Vagina (tissue), 2 donors: Measurements from ENCODE around the gene ARHGAP6. TPM values are rescaled to one million over a fixed set of nuclear protein-coding genes. Genes with fewer than 3 reads are reported as not detected.

Experiments
- DNase-seq, 2 donors: peaks; one replicate each; pipeline ENCODE4 v3.0.0-alpha.2; 2017; ENCODE audit errors: extremely low spot score in 2 of 2
- H3K27ac ChIP-seq: fragments of 200-600 bp; sonication (generic); one replicate; pipeline ENCODE4 v1.5.1; 2019
- H3K27me3 ChIP-seq: fragments of 200-600 bp; sonication (generic); one replicate; pipeline ENCODE4 v1.5.1; 2019
- H3K36me3 ChIP-seq, 2 donors: fragments of 200-600 bp; sonication (generic); one replicate each; pipeline ENCODE4 v1.5.1; 2017 to 2019
- H3K4me1 ChIP-seq: fragments of 200-600 bp; sonication (generic); one replicate; pipeline ENCODE4 v1.5.1; 2019
- H3K4me3 ChIP-seq, 2 donors: fragments of 200-600 bp; sonication (generic); 1 replicate in 1 of 2; 2 replicates in 1 of 2; pipeline ENCODE4 v1.5.1; 2016 to 2019
- H3K9me3 ChIP-seq: fragments of 200-600 bp; sonication (generic); one replicate; pipeline ENCODE4 v1.5.1; 2019
- POLR2A ChIP-seq, 2 donors: fragments of 450-650 bp; IDR thresholded peaks; one replicate each; pipeline ENCODE4 v1.6.1; 2017; ENCODE audit warnings: antibody characterized with exemption in 2 of 2, mild to moderate bottlenecking in 2 of 2, moderate library complexity in 2 of 2
- POLR2AphosphoS5 ChIP-seq, 2 donors: sonication (generic); formaldehyde crosslinking; IDR thresholded peaks; one replicate each; pipeline ENCODE4 v1.9.0; 2017; ENCODE audit warnings: antibody characterized with exemption in 2 of 2, mild to moderate bottlenecking in 2 of 2, low read depth in 1 of 2; ENCODE audit not compliant: insufficient read depth in 1 of 2
- intact Hi-C: fragments of 100-400 bp; cut with DNase I; formaldehyde crosslinking; loops from one replicate; pipeline ENCODE4 v1.15.1; 2023
- total RNA-seq: library from RNA; depleted of rRNA; stranded (reverse); fragments of >200 nt; gene quantifications from one replicate; pipeline ENCODE4 v1.2.3, GENCODE V29; 2016
- TF ChIP-seq, protein P1 (sequence below), 3 experiments: fragments of 450-650 bp in 2 of 3; fragments of 200-600 bp in 1 of 3; sonication (generic) in 1 of 3; IDR thresholded peaks; one replicate each; pipeline ENCODE4 v1.5.1; 2017 to 2019; ENCODE audit warnings: antibody characterized with exemption in 3 of 3, mild to moderate bottlenecking in 2 of 3, moderate library complexity in 2 of 3

ARHGAP6 gene
- total RNA-seq, 1 donor from 2014 or later = 15.7 TPM

DNA sequence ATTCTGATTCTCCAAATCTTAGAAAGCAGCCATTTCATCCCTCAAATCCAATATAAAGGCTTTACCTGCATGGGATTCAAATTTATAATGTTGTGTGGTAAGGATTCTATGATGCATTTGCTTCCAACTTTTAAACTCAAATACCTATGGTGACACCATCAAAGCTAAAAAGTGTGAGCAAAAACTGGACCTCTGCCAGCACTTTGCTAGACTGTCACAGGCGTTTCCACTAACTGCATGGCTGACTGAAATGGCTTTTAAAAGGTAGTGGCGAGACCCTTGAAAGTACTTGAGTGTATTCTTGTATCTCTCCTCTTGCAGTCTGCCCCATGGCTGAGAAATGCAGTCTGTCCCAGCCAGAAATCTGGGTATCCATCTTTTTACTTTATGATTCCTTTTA is 203.1 kb downstream of the ARHGAP6 start:
- intact Hi-C loops = no loop called here
- Histone ChIP-seq H3K27ac (no peak overlapping the region), H3K27me3 (no peaks in the 10 kb centered on the region), H3K4me1 (no peaks in the 10 kb centered on the region), H3K4me3 (no peak overlapping the region), H3K9me3 (no peaks in the 10 kb centered on the region), H3K36me3 (no peaks in the 10 kb centered on the region)
- no peak for DNase-seq
- TF ChIP-seq POLR2A (IDR thresholded peaks at IDR 0.05) = no peak
- no peak for TF ChIP-seq POLR2AphosphoS5 (IDR thresholded peaks at IDR 0.05; ENCODE audit: insufficient read depth in 1 of 2, low read depth in 1 of 2)
- TF ChIP-seq, protein P1, sequence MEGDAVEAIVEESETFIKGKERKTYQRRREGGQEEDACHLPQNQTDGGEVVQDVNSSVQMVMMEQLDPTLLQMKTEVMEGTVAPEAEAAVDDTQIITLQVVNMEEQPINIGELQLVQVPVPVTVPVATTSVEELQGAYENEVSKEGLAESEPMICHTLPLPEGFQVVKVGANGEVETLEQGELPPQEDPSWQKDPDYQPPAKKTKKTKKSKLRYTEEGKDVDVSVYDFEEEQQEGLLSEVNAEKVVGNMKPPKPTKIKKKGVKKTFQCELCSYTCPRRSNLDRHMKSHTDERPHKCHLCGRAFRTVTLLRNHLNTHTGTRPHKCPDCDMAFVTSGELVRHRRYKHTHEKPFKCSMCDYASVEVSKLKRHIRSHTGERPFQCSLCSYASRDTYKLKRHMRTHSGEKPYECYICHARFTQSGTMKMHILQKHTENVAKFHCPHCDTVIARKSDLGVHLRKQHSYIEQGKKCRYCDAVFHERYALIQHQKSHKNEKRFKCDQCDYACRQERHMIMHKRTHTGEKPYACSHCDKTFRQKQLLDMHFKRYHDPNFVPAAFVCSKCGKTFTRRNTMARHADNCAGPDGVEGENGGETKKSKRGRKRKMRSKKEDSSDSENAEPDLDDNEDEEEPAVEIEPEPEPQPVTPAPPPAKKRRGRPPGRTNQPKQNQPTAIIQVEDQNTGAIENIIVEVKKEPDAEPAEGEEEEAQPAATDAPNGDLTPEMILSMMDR (IDR thresholded peaks at IDR 0.05) = no peak

DNA sequence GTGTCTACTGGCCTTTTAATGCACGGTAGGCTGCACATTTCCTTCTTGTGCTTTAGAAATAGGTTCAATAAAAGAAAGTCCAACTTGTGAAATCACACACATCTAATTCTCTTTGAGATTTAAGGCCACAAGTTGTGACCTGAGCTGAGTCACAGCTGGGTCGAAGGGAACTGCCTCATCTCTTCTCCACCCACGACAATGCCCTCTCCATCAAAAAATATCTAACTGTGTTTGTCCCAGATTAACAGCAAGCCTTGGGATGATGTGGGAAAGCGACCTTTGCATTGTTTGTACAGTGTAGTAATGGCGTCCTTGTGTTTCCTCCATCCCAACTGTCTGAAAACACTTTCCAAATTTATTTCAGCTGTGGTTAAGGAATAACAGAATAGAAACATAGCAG is 203.6 kb downstream of the ARHGAP6 start:
- no peak for TF ChIP-seq POLR2A (IDR thresholded peaks at IDR 0.05)
- TF ChIP-seq, protein P1 (IDR thresholded peaks at IDR 0.05) = no peak
- no peak for TF ChIP-seq POLR2AphosphoS5 (IDR thresholded peaks at IDR 0.05; ENCODE audit: insufficient read depth in 1 of 2, low read depth in 1 of 2)
- H3K27me3 ChIP-seq = no peaks in the 10 kb centered on the region
- no peaks in the 10 kb centered on the region for H3K9me3 ChIP-seq
- H3K27ac ChIP-seq = no peak overlapping the region
- no peak overlapping the region for H3K4me3 ChIP-seq
- H3K36me3 ChIP-seq = no peaks in the 10 kb centered on the region
- no peak for DNase-seq
- intact Hi-C loops = no loop called here
- no peaks in the 10 kb centered on the region for H3K4me1 ChIP-seq

DNA sequence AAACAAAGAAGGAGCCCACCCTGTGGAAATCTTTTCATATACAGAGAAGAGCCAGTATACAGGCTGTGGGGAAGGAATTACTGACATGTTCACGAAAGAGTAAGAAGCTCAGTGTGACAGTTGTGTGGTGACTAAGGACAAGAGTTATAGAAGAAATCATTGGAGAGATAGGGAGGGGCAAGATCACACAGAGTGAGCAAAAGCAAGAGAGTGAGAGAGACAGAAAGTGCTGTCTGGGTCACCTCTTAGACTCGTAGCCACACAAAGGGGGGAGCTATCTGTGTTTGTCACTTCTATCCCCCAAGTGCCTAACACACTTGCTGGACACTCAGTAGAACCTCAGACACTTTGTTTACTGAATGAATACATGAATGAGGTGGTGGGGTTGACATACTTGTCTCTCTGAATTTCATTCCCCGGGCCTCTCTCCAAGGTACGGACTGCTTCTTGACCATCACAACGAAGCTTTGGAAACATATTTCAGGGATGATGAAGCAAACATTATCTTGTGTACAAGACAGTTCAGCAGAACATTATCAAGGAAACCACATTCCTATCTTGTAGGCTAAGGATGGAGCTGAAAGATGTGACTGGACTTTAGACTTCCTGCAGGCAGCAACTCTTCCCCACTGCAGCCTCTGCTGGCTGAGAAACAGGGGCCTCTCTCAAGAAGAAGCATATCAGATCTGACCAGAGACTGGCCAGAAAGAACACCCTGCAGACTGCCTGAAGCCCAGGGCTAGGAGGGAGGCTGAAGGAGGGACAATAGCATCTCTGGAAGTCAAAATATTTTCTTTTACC is 204.3 kb downstream of the ARHGAP6 start:
- DNase-seq = no peak
- H3K36me3 ChIP-seq = no peaks in the 10 kb centered on the region
- H3K4me3 ChIP-seq = no peak overlapping the region
- H3K9me3 ChIP-seq = no peaks in the 10 kb centered on the region
- H3K4me1 ChIP-seq = no peaks in the 10 kb centered on the region
- TF ChIP-seq POLR2A (IDR thresholded peaks at IDR 0.05) (no peak), POLR2AphosphoS5 (IDR thresholded peaks at IDR 0.05; ENCODE audit: insufficient read depth in 1 of 2, low read depth in 1 of 2) (no peak)
- TF ChIP-seq, protein P1 (IDR thresholded peaks at IDR 0.05) = no peak
- H3K27ac ChIP-seq = no peak overlapping the region
- no peaks in the 10 kb centered on the region for H3K27me3 ChIP-seq
- intact Hi-C loops = no loop called here

GRCh38 chrX:11460347-11460746 is 205.4 kb downstream of the ARHGAP6 start:
- Histone ChIP-seq H3K27ac (no peak overlapping the region), H3K9me3 (no peaks in the 10 kb centered on the region), H3K4me3 (no peak overlapping the region), H3K4me1 (no peaks in the 10 kb centered on the region), H3K36me3 (no peaks in the 10 kb centered on the region), H3K27me3 (no peaks in the 10 kb centered on the region)
- intact Hi-C loops = no loop called here
- TF ChIP-seq POLR2AphosphoS5 (IDR thresholded peaks at IDR 0.05; ENCODE audit: insufficient read depth in 1 of 2, low read depth in 1 of 2) (no peak), POLR2A (IDR thresholded peaks at IDR 0.05) (no peak)
- TF ChIP-seq, protein P1 (IDR thresholded peaks at IDR 0.05) = no peak
- no peak for DNase-seq

GRCh38 chrX:11458170-11458569 is 207.6 kb downstream of the ARHGAP6 start:
- no peaks in the 10 kb centered on the region for H3K27me3 ChIP-seq
- H3K4me3 ChIP-seq = no peak overlapping the region
- no peak overlapping the region for H3K27ac ChIP-seq
- no peaks in the 10 kb centered on the region for H3K36me3 ChIP-seq
- no peaks in the 10 kb centered on the region for H3K4me1 ChIP-seq
- intact Hi-C loops = no loop called here
- TF ChIP-seq, protein P1 (IDR thresholded peaks at IDR 0.05) = no peak
- no peak for TF ChIP-seq POLR2AphosphoS5 (IDR thresholded peaks at IDR 0.05; ENCODE audit: insufficient read depth in 1 of 2, low read depth in 1 of 2)
- no peak for TF ChIP-seq POLR2A (IDR thresholded peaks at IDR 0.05)
- no peaks in the 10 kb centered on the region for H3K9me3 ChIP-seq
- DNase-seq = no peak
